ENCODE measurements around the gene CCDC88B.
"Not testable (repeated sequence)": the region's sequence is repeated elsewhere in the genome, so short reads cannot be mapped to it uniquely, and the experiment has no call there.

Gene CCDC88B

DNA sequence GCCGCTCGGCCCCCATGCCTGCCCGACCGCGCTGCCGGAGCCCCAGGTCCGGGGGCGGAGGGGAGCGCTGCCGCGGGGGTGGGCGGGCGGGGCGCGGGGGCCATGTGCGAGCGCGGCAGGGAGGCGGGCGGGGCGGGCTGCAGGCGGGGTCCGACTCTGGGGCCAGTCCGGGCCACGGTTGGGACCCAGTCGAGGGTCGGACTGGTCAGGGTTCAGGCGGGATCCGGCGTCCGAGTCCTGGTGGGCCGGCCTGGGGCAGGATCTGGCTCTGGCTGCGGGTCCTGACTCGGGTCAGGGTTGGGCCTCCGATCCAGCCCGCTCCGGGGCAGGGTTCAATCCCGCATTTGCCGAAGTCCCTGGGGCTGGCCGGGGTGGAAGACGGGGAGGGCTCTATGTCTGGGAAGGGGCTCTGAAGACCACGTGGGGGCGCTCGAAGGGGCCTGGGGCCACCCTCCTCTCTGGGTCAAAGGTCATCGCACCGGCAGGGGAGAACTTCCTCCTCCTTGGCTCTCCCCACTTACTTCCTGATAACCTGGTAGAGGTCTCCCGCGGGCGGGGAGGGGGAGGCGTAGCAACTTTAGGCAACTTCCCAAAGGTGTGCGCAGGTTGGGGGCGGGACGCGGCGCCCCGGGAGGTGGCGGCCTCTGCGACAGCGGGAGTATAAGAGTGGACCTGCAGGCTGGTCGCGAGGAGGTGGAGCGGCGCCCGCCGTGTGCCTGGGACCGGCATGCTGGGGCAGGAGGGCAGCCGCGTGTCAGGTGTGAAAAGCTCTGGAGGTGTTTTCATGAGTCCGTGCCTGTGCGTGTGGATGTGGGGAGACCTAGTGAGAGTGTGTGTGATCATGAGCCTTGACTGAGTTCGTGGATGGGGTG, 34.1 kb upstream of the CCDC88B start:
- DNase-seq: no peak

DNA sequence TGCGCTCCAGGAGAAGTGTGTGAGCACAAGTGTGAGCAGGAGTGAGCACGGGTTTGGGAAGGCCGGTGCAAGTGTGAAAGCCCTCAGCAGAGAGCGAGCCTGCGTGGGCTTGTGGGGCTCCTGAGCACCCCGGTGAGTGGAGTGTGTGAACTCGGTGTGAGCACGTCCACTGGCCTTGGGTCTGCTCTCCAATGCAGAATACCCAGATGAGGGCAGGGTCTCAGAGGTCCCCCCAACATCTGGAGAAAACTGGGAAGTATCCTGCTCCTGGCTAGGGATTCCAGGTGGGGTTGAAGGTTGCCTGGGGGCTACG, 33.5 kb upstream of the CCDC88B start:
- no peak for DNase-seq

DNA sequence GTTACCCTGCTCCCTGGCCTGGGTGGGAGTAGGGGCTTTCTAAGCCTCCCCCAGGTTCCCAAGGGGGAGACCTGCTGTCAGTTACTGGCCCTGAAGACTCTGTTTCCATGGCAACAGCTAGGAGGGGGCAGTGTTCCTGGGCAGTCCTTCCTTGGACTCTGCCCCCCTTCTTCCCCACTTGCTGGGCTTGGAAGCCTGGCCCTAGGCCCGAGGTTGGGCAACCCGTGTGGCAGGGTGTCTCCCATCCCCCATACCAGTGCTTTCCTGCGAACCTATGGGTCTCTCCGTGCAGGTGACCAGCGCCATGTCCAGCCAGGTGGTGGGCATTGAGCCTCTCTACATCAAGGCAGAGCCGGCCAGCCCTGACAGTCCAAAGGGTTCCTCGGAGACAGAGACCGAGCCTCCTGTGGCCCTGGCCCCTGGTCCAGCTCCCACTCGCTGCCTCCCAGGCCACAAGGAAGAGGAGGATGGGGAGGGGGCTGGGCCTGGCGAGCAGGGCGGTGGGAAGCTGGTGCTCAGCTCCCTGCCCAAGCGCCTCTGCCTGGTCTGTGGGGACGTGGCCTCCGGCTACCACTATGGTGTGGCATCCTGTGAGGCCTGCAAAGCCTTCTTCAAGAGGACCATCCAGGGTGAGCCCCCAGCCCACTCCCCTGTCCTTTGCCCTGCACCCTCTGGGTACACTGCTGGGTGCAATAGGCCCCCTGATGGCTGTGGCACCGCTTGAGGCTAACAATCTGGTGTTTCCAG, 33.0 kb upstream of the CCDC88B start:
- DNase-seq: no peak

DNA sequence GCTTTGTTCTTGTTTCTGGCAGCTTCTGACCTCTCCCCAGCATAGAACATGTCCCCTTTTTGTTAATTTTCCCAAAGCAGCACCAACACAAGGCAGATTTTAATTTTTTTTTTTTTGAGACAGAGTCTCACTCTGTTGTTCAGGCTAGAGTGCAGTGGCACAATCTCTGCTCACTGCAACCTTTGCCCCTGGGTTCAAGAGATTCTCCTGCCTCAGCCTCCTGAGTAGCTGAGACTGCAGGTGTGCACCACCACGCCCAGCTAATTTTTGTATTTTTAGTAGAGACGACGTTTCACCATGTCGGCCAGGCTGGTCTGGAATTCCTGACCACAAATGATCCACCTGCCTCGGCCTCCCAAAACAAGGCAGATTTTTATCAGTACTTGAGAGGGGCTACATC, 32.2 kb upstream of the CCDC88B start:
- not testable (repeated sequence) for DNase-seq

DNA sequence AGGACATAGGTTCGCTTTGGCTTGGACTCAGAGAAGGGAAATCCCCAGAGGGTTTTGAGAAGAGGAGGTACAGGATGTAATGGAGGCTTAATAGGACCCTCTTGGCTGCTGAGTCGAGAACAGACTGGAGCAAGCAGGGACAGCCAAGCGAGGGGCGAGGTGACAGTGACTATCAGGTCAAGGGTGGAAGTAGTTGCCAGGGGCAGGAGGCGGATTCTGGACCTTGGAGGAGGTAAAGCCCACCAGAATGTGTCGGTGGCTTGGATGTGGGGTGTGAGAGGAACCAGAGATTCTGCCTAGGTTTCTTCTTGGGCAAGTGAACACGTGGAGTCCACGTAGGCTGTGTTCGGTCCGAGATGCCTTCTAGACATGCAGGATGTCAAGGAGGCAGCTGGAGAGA, 27.1 kb upstream of the CCDC88B start:
- DNase-seq: no peak

DNA sequence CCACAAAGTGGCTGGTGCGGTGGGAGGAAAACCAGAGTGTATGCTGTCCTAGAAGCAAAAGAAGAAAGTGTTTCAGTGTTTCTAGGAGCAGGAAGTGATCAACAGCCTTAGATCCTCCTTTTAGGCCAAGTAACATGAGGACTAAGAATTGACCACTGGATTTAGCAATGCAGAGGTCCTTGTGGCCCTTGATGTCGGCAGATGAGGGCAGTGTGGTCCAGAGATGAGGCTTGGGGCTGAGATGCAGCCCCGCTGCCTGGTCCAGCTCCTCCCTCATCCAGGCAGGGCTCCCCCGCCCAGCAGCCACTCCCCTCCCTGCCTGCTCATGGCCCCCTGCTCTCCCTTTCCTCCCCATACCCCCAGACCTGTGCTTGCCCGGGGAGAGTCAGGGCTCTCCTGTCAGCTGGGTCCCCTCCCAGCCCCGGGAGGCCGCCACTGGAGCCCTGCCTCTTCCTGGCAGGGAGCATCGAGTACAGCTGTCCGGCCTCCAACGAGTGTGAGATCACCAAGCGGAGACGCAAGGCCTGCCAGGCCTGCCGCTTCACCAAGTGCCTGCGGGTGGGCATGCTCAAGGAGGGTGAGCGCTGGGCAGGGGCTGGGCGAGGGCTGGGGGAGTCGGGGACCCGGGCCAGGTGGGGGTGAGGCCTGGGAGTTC, 26.4 kb upstream of the CCDC88B start:
- no peak for DNase-seq

DNA sequence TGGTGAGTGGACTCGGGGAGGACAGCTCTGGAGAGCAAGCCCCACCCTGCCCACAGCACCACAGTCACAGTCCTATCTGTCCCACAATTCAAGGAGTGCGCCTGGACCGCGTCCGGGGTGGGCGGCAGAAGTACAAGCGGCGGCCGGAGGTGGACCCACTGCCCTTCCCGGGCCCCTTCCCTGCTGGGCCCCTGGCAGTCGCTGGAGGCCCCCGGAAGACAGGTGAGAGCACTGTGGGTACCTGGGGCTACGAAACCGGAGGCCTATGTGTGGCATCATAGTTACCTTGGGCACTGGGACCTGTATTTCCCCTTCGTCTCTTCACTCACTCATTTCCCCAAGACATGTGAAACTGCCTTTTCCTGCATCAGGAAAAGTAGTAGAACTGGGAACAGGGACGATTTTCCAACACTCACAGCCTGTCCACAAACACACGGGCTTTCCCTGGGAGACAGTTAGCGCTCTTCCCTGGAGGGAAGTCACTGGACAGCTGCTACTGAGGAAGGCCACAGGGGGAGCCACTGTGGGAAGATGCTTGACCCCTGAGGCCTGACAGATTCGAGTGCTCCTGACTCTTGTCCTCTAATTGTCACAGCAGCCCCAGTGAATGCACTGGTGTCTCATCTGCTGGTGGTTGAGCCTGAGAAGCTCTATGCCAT, 25.7 kb upstream of the CCDC88B start:
- DNase-seq: no peak

DNA sequence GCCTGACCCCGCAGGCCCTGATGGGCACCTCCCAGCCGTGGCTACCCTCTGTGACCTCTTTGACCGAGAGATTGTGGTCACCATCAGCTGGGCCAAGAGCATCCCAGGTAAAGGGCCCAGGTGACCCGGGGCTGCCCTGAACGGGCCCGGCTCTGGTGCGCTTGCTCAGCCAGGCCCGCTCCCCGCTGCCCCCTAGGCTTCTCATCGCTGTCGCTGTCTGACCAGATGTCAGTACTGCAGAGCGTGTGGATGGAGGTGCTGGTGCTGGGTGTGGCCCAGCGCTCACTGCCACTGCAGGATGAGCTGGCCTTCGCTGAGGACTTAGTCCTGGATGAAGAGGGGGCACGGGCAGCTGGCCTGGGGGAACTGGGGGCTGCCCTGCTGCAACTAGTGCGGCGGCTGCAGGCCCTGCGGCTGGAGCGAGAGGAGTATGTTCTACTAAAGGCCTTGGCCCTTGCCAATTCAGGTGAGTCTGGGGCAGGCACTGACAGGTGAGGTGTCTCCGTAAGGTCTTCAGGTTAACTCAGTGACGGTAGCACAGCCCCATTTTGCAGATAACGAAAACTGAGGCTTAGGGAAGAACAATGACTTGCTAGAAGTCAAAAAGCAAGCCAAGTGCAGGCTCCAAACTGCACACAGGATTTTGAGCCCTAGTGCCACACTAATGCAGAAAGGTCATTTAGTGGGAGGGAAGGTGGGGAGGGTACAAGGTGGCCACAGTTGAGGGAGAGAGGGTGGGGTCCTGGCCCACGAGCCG, 25.0 kb upstream of the CCDC88B start:
- DNase-seq: no peak

DNA sequence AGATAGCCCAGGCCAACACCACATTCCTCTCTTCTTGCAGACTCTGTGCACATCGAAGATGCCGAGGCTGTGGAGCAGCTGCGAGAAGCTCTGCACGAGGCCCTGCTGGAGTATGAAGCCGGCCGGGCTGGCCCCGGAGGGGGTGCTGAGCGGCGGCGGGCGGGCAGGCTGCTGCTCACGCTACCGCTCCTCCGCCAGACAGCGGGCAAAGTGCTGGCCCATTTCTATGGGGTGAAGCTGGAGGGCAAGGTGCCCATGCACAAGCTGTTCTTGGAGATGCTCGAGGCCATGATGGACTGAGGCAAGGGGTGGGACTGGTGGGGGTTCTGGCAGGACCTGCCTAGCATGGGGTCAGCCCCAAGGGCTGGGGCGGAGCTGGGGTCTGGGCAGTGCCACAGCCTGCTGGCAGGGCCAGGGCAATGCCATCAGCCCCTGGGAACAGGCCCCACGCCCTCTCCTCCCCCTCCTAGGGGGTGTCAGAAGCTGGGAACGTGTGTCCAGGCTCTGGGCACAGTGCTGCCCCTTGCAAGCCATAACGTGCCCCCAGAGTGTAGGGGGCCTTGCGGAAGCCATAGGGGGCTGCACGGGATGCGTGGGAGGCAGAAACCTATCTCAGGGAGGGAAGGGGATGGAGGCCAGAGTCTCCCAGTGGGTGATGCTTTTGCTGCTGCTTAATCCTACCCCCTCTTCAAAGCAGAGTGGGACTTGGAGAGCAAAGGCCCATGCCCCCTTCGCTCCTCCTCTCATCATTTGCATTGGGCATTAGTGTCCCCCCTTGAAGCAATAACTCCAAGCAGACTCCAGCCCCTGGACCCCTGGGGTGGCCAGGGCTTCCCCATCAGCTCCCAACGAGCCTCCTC, 24.1 kb upstream of the CCDC88B start:
- not testable (repeated sequence) for DNase-seq

DNA sequence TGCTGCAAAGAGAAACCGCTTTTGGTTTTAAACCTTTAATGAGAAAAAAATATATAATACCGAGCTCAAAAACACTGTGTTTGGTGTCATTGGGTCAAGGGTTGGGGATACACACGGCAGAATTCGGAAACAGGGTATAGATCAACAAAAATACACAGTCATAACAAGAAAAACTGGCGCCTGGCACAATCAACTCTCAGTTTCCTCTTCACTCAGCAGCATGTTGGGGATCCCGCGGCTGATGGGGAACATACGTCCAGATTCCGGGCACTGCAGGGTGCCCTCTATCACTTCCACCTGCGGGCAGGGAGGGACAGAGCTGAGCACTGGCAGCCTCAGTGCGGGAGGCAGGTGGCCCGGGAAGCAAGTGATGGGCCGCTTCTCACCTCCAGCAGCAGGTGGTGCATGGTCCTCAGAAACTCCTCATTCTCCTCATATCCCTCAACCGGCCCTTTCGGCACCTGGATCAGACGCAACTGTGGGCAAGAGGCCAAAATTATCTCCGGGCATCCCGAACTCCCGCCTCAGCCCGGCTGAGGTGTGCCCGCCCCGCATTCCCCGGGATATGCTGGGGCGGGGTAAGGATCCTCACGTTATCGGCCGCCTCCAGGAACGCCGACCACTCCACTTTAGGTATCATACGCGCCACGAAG, 23.2 kb upstream of the CCDC88B start:
- DNase-seq: no peak

DNA sequence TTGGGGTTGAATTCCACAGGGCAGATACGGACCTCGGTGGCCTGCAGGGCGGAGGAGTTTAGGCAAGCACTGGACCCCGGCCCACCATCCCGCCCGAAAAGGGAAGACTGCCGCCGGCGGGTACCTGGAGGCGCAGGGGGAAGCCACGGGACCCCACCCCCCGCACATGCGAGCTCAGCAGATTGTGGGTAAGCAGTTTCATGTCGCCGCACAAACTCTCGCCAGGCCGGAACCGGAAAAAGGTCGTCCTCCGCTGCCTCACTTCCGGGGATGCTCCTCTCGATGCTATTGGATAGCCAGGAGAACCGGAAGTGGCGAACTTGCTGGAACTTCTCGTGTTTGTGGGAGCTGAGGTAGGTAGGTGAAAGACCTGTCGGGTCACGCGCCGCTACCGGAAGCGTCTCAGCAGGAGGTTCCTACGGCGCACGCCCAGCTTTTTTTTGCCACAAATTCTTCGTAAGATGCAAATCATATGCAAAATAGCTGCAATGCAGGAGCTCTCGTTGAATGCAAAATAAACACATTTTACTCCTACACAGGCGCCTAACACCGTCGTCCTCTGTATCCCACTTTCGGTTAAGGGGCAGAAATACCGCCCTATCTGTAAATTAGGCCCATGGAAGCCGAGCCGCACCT, 22.6 kb upstream of the CCDC88B start, which contains the start of gene TRMT112:
Gene TRMT112, minus strand, starts transcription at position 235 of the 636 bp plus-strand sequence. Its CDS starts 33 bp downstream, at position 202.
- peak; percentile 91 for DNase-seq

DNA sequence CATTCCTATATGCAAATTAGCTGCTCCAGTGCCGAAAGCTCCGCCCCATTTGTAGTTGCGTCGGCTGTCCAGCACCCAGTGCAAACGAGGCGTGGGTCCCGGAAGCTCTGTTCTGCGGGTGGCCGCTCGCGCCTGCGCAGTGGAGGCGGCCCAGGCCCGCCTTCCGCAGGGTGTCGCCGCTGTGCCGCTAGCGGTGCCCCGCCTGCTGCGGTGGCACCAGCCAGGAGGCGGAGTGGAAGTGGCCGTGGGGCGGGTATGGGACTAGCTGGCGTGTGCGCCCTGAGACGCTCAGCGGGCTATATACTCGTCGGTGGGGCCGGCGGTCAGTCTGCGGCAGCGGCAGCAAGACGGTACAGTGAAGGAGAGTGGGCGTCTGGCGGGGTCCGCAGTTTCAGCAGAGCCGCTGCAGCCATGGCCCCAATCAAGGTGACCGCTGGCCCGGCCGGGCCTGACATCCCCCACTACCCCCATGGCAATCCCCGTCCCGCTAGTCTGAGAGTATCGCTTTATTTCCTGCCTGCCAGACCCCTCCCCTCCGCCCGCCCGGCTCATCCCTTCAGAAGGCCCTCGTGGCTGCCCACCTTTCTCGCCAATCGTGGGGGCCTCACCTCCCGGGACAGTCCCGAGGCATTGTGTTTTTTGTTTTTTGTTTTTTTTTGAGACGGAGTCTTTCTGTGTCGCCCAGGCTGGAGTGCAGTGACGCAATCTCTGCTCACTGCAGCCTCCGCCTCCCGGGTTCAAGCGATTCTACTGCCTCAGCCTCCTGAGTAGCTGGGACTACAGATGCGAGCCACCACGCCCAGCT, 21.8 kb upstream of the CCDC88B start, which contains the start of gene PRDX5:
Gene PRDX5, plus strand, starts transcription at position 161 of the 805 bp plus-strand sequence. Its CDS starts 95 bp downstream, at position 256.
- peak; percentile 94 for DNase-seq

DNA sequence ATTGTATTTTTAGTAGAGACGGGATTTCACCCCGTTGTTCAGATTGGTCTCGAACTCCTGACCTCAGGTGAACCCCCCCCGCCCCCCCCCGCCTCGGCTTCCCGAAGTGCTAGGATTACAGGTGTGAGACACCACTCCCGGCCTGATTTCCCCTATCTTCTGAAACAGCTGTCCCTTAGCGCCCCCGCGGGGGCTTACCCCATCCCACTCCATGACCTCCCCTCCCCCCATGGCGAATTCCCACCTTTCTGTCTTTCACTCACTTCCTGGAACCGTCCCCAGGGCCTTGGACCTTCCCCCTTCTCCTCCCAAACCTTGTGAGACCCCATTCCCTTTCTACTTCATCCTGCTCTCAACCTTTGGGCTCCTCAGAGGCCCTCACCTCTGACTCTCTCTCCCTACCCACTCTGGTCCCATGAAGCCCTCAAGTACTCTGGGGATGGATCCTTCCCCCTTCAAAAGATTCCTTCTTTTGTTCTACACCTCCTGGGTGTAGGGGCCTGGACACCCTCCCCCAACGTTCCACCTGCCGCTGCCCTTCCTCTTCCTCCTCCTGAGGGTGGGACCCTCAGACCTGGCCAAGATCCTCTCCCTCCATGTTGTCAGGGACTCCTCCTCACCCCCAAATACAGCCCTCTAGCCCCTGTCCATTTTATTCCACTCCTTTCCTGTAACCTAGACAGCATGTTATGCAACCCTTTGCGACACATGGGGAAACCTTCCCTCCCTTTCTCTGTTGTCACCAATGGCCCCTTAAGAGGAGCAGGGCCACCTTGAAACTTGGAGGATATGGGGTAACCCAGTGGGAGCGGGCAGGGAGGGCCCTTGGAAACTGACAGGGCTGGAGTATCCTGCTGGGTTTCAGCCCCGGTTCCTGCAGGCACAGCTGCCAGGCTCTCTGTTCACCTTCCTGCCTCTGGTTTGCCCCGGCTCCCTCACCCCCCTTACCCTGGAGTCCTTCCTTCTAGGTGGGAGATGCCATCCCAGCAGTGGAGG, 20.9 kb upstream of the CCDC88B start:
- DNase-seq: no peak

DNA sequence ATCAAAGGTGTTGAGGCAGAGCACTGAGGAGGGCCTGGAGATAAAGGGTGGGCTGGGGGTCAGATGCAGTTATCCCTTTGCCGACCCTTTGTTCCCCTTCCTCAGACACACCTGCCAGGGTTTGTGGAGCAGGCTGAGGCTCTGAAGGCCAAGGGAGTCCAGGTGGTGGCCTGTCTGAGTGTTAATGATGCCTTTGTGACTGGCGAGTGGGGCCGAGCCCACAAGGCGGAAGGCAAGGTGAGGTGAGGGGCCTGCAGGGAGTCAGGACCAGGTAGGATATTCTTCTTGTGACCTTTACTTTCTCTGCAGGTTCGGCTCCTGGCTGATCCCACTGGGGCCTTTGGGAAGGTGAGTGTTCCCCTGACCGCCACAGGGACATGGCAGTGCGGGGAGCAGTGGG, 19.4 kb upstream of the CCDC88B start:
- no peak for DNase-seq

DNA sequence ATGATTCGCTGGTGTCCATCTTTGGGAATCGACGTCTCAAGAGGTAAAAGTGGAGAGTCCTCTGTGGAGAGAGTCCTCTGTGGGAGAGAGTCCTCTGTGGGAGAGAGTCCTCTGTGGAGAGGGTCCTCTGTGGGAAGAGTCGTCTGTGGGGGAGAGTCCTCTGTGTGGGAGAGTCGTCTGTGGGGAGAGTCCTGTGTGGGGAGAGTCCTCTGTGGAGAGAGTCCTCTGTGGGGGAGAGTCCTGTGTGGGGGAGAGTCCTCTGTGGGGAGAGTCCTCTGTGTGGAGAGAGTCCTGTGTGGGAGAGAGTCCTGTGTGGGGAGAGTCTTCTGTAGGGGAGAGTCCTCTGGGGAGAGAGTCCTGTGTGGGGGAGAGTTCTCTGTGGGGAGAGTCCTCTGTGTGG, 19.0 kb upstream of the CCDC88B start:
- no peak for DNase-seq

DNA sequence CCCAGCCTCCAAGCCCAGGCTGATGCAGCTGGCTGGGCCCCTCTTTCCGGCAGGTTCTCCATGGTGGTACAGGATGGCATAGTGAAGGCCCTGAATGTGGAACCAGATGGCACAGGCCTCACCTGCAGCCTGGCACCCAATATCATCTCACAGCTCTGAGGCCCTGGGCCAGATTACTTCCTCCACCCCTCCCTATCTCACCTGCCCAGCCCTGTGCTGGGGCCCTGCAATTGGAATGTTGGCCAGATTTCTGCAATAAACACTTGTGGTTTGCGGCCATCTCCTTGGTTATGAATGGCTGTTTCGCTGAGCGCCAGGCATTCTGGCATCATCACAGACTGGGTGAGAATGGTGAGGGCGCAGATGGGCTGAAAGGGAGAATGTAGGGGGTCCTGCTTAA, 18.5 kb upstream of the CCDC88B start:
- no peak for DNase-seq

DNA sequence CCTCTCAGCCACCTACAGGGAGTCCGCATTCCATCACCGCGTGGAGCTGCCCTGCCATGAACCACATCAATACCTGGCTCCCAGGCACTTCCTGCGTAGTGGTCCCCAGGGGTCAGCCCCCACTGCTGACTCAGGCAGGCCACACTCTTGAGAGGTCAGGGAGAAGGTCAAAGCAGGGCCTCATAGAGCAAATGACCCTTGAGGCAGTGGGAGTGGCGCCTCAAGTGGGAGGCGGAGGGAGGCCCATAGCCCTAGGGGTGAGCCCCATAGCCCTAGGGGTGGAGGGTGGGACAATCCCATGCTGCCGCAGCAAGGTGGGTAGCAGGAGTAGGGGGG, 17.1 kb upstream of the CCDC88B start:
- no peak for DNase-seq

DNA sequence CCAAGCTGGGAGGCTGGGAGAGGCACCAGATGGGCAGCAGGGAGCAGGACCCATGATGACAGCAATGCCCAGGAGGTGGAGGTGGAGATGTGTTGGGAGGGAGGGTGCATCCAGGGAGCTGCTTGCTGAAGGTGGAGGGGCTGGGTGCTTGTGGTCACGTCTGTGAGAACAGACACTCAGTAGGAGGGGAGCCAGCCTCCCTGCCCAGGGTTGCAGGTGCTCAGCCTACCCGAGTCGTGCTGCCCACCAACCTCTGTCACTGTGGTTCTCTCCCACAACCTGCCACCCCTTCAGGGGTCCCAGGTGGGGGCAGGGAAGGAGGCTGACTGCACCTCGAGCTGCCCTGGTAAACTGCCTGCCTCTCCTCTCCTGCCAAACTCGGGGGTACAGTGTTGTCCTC, 16.6 kb upstream of the CCDC88B start:
- no peak for DNase-seq
